Measurements from ENCODE around the gene OGFOD1.

The OGFOD1 gene

GRCh38 chr16:56419740-56420548 is 31.4 kb upstream of the OGFOD1 start:
- H3K4me3 ChIP-seq (ENCODE audit: low read depth in 1 of 2, low read length in 1 of 2), result no peak overlapping the region
- H3K27ac ChIP-seq, result no peak overlapping the region
- H3K36me3 ChIP-seq, result no peaks in the 10 kb centered on the region
- no peak for TF ChIP-seq CTCF (IDR thresholded peaks at IDR 0.05)
- no peaks in the 10 kb centered on the region for H3K9me3 ChIP-seq
- peaks cover 32 to 34% of the 10 kb centered on the region in 2 experiments for H3K4me1 ChIP-seq (ENCODE audit: control insufficient read depth in 1 of 2, insufficient read depth in 1 of 2, low read depth in 1 of 2, low read length in 1 of 2)
- no peaks in the 10 kb centered on the region for H3K27me3 ChIP-seq

GRCh38 chr16:56420613-56421012 is 30.7 kb upstream of the OGFOD1 start:
- Histone ChIP-seq H3K36me3 (no peaks in the 10 kb centered on the region), H3K4me1 (ENCODE audit: control insufficient read depth in 1 of 2, insufficient read depth in 1 of 2, low read depth in 1 of 2, low read length in 1 of 2) (peaks cover 30% of the 10 kb centered on the region in 2 experiments), H3K9me3 (no peaks in the 10 kb centered on the region), H3K4me3 (ENCODE audit: low read depth in 1 of 2, low read length in 1 of 2) (no peak overlapping the region), H3K27me3 (no peaks in the 10 kb centered on the region), H3K27ac (no peak overlapping the region)
- TF ChIP-seq CTCF (IDR thresholded peaks at IDR 0.05), result no peak

- H3K36me3 ChIP-seq, result no peaks in the 10 kb centered on the region
- no peak overlapping the region for H3K4me3 ChIP-seq (ENCODE audit: low read depth in 1 of 2, low read length in 1 of 2)
- H3K27ac ChIP-seq, result no peak overlapping the region
- no peak for TF ChIP-seq CTCF (IDR thresholded peaks at IDR 0.05)
- peaks cover 26% of the 10 kb centered on the region in 2 experiments for H3K4me1 ChIP-seq (ENCODE audit: control insufficient read depth in 1 of 2, insufficient read depth in 1 of 2, low read depth in 1 of 2, low read length in 1 of 2)
- no peaks in the 10 kb centered on the region for H3K27me3 ChIP-seq
- no peaks in the 10 kb centered on the region for H3K9me3 ChIP-seq
Observed at GRCh38 chr16:56421313-56421712, 30.0 kb upstream of the OGFOD1 start.

GRCh38 chr16:56421976-56422669 is 29.2 kb upstream of the OGFOD1 start:
- TF ChIP-seq CTCF (IDR thresholded peaks at IDR 0.05), result no peak
- H3K4me3 ChIP-seq (ENCODE audit: low read depth in 1 of 2, low read length in 1 of 2), result no peak overlapping the region
- H3K4me1 ChIP-seq (ENCODE audit: control insufficient read depth in 1 of 2, insufficient read depth in 1 of 2, low read depth in 1 of 2, low read length in 1 of 2), result peaks cover 18 to 22% of the 10 kb centered on the region in 2 experiments
- no peaks in the 10 kb centered on the region for H3K9me3 ChIP-seq
- H3K27me3 ChIP-seq, result no peaks in the 10 kb centered on the region
- H3K36me3 ChIP-seq, result no peaks in the 10 kb centered on the region
- no peak overlapping the region for H3K27ac ChIP-seq

- Histone ChIP-seq H3K27ac (no peak overlapping the region), H3K27me3 (no peaks in the 10 kb centered on the region), H3K9me3 (no peaks in the 10 kb centered on the region), H3K36me3 (no peaks in the 10 kb centered on the region), H3K4me1 (ENCODE audit: control insufficient read depth in 1 of 2, insufficient read depth in 1 of 2, low read depth in 1 of 2, low read length in 1 of 2) (peaks cover 18 to 22% of the 10 kb centered on the region in 2 experiments), H3K4me3 (ENCODE audit: low read depth in 1 of 2, low read length in 1 of 2) (no peak overlapping the region)
- no peak for TF ChIP-seq CTCF (IDR thresholded peaks at IDR 0.05)
Observed at GRCh38 chr16:56422896-56423441, 28.4 kb upstream of the OGFOD1 start.

Measured in neutrophil (primary cell).